Fibroblast of mammary gland (primary cell): ENCODE measurements around the gene NPLOC4.
A peak's percentile ranks its signal among the peaks of the same experiment; 100 is the strongest.

Experiments
- DNase-seq: peaks from one replicate; pipeline ENCODE4 v3.0.0-alpha.2; 2010; ENCODE audit warnings: low read depth
- H3K4me3 ChIP-seq: 2 replicates; pipeline ENCODE4 v1.5.1; 2011; ENCODE audit warnings: low read depth, mild to moderate bottlenecking, low read length, moderate library complexity; ENCODE audit not compliant: control insufficient read depth
- TF ChIP-seq, protein P1 (sequence below): conservative IDR thresholded peaks from 2 replicates; pipeline ENCODE4 v1.5.1; 2011; ENCODE audit warnings: low read depth, low read length, inconsistent platforms; ENCODE audit not compliant: control insufficient read depth, insufficient read depth

NPLOC4 gene

GRCh38 chr17:81520021-81520901, 116.7 kb downstream of the NPLOC4 start:
- DNase-seq, result no peak
- TF ChIP-seq, protein P1, sequence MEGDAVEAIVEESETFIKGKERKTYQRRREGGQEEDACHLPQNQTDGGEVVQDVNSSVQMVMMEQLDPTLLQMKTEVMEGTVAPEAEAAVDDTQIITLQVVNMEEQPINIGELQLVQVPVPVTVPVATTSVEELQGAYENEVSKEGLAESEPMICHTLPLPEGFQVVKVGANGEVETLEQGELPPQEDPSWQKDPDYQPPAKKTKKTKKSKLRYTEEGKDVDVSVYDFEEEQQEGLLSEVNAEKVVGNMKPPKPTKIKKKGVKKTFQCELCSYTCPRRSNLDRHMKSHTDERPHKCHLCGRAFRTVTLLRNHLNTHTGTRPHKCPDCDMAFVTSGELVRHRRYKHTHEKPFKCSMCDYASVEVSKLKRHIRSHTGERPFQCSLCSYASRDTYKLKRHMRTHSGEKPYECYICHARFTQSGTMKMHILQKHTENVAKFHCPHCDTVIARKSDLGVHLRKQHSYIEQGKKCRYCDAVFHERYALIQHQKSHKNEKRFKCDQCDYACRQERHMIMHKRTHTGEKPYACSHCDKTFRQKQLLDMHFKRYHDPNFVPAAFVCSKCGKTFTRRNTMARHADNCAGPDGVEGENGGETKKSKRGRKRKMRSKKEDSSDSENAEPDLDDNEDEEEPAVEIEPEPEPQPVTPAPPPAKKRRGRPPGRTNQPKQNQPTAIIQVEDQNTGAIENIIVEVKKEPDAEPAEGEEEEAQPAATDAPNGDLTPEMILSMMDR, result no peak
- H3K4me3 ChIP-seq, result no peak overlapping the region

GRCh38 chr17:81519284-81520020, 117.5 kb downstream of the NPLOC4 start:
- TF ChIP-seq, protein P1, result no peak
- DNase-seq, result no peak
- no peak overlapping the region for H3K4me3 ChIP-seq

- H3K4me3 ChIP-seq, result peak overlapping the region; percentile 33
These were observed 118.1 kb downstream of the NPLOC4 start for GRCh38 chr17:81518785-81519283.

DNA sequence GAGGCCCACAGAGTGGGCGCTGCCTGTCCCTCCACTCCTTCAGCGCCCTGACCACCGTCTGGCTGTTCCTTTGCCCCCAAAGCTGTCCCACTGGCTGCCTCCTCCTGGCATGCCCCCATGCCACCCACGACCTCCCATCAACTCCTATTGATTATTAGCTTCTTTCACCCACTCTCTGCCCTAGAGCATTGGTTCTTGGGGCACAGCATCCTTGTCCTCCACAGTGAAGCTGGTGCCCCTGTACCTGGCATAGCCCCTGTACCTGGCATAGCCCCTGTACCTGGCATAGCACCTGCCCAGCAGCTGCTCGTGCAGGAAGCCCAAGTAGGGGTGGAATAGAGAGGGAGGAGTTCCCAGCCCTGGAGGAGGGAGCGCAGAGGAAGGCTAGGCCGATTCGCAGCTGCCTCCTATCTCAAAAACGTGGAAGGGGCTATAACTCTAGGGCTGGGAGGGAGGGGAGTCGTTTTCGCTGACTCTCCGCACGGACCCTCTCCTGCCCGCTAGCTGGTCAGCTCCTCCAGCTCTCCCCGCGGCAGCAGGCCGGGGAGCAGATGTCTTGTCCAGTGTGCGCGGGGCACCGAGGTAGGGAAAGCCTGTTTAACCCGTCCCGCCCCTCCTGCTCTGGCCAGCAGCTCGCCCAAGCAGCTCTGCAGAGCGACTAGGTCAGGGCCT, 118.7 kb downstream of the NPLOC4 start:
- no peak for DNase-seq
- H3K4me3 ChIP-seq, result peak overlapping the region; percentile 33
- TF ChIP-seq, protein P1, result no peak

More at GRCh38 chr17:81518785-81519283, 118.1 kb downstream of the NPLOC4 start:
- DNase-seq, result no peak
- TF ChIP-seq, protein P1, result no peak

DNA sequence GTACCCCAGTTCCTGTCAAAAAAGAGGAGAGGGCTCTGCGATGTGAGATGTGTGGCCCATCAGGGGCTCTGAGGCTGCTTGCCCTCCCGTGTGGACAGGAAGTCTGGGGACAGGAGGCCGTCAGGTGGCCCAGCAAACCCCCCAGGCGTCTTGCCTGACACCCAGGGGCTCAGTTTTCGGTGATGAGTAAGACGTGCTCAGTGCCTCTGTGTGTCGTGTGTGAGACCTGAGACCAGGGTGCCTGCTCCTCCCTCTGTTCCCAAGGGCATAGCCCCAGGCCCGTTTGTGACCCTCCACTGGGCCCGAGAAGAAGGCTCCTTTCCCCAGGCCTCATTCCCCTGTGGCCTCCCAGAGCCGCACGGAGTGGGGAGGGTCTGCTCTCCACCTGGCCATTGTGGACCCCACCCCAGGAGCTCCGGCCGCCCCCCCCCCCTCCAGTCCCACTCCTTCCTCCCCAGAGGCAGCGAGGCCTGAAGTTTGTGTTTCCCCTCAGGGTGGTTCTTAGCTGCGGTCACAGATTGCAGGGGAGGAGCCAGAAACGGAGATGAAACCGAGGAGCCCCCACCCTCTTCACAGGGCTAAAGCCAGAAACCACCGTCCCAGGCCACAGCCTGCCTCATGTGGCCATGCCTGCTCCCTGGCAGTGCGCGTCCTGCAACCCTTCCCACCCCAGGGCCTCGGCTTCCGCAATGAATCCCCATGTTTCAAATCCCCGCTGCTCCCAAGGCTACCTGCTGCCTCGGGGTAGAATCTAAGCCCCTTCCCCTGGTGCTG, 119.4 kb downstream of the NPLOC4 start:
- no peak for DNase-seq
- TF ChIP-seq, protein P1, result no peak
- H3K4me3 ChIP-seq, result no peak overlapping the region

DNA sequence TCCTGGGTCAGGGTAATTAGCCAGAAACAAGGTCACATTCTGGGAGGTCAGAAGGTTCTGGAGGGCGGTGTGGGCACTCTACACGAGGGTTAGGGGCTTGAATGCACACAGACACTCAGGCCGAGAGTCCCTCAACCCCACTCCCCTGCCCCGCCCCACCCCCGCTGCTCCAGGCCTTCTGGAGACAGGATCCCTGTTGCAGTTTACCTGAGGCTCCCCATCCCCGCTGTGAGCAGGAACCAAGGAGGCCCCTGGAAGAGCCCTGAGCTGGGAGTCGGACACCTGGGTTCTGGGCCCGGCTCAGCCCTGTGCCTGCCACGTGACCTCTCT, 119.9 kb downstream of the NPLOC4 start:
- H3K4me3 ChIP-seq, result no peak overlapping the region
- TF ChIP-seq, protein P1, result no peak
- DNase-seq, result no peak
